HCT116 (cell line): ENCODE measurements around the gene MACC1. TPM values are rescaled to one million over a fixed set of nuclear protein-coding genes. Genes with fewer than 3 reads are reported as not detected.

ENCODE experiments used
- ATAC-seq: fragments of 200-7000 bp; cut with Tn5 transposase; 2 replicates; pipeline ENCODE4 v1.9.1; 2020; ENCODE audit warnings: mild to moderate bottlenecking, moderate library complexity
- BruUV-seq: library from RNA; stranded (reverse); fragments of 400-500 nt; replicated peaks from 2 replicates; lab custom pipeline; 2021; lab: Mats Ljungman, UMichigan
- CTCF ChIA-PET: fragments of 300-600 bp; sonication (Branson Sonifier 250); formaldehyde crosslinking; loops from one replicate; lab custom pipeline; 2021; ENCODE audit warnings: antibody characterized with exemption; lab: Charles Lee
- POLR2A ChIA-PET: fragments of 300-600, 350-600 bp; sonication (Branson Sonifier 250); formaldehyde crosslinking; loops from one replicate; lab custom pipeline; 2021; ENCODE audit warnings: antibody characterized with exemption; lab: Charles Lee
- RAD21 ChIA-PET, 2 experiments: fragments of 300-600 bp; sonication (Branson Sonifier 250); formaldehyde crosslinking; loops; one replicate each; lab custom pipeline; 2023; ENCODE audit warnings: low total read pairs in 2 of 2; ENCODE audit not compliant: uncharacterized antibody in 2 of 2, unreplicated experiment in 2 of 2, low non-redundant PET in 1 of 2; lab: Charles Lee
- DNase-seq: peaks from one replicate; pipeline ENCODE4 v3.0.0-alpha.2; 2010; ENCODE audit warnings: low read depth, low spot score
- H2AFZ ChIP-seq: fragments of 200-600 bp; shearing (Covaris generic), sonication (generic); 2 replicates; pipeline ENCODE4 v1.6.1; 2017; ENCODE audit warnings: low read depth, mixed run types, mixed read lengths, antibody characterized with exemption, low read length; ENCODE audit not compliant: poor library complexity, severe bottlenecking
- H3K27ac ChIP-seq: 2 replicates; pipeline ENCODE4 v1.5.1; 2012; ENCODE audit warnings: low read depth, low read length
- H3K27me3 ChIP-seq: fragments of 200-600 bp; sonication (generic); 2 replicates; pipeline ENCODE4 v1.6.1; 2016; ENCODE audit warnings: mixed run types, low read length, mixed read lengths; ENCODE audit not compliant: insufficient read depth
- H3K36me3 ChIP-seq, 2 experiments: fragments of 200-500 bp in 1 of 2; fragments of 200-600 bp in 1 of 2; sonication (Bioruptor generic) in 1 of 2; sonication (generic) in 1 of 2; 2 replicates each; pipeline versions ENCODE4 v1.5.1 to v1.6.1; 2014 to 2016; ENCODE audit warnings: low read length in 2 of 2, inconsistent platforms in 1 of 2, mixed read lengths in 1 of 2, mixed run types in 1 of 2; ENCODE audit not compliant: insufficient read depth in 2 of 2, control insufficient read depth in 1 of 2
- H3K4me1 ChIP-seq, 2 experiments: fragments of 200-600 bp in 1 of 2; sonication (generic) in 1 of 2; 2 replicates each; pipeline versions ENCODE4 v1.5.1 to v1.6.1; 2012 to 2017; ENCODE audit warnings: low read length in 2 of 2, inconsistent platforms in 1 of 2, mild to moderate bottlenecking in 1 of 2, mixed read lengths in 1 of 2, mixed run types in 1 of 2, moderate library complexity in 1 of 2; ENCODE audit not compliant: insufficient read depth in 2 of 2, control insufficient read depth in 1 of 2
- H3K4me2 ChIP-seq: fragments of 200-600 bp; sonication (generic); 2 replicates; pipeline ENCODE4 v1.6.1; 2017; ENCODE audit warnings: mixed run types, low read length, mixed read lengths
- H3K4me3 ChIP-seq, 2 experiments: fragments of 200-600 bp in 1 of 2; sonication (generic) in 1 of 2; replicated peaks in 1 of 2; 2 replicates each; pipeline ENCODE4 v1.5.1; 2011 to 2016; ENCODE audit warnings: low read length in 2 of 2, control low read depth in 1 of 2, low read depth in 1 of 2, mild to moderate bottlenecking in 1 of 2, mixed read lengths in 1 of 2, mixed run types in 1 of 2
- H3K79me2 ChIP-seq: fragments of 200-600 bp; sonication (generic); 2 replicates; pipeline ENCODE4 v1.6.1; 2017; ENCODE audit warnings: mild to moderate bottlenecking, mixed run types, low read length, moderate library complexity, mixed read lengths; ENCODE audit not compliant: insufficient read depth
- H3K9ac ChIP-seq: fragments of 200-600 bp; sonication (generic); 2 replicates; pipeline ENCODE4 v1.6.1; 2016; ENCODE audit warnings: low read length, mixed read lengths
- H3K9me2 ChIP-seq: fragments of 200-600 bp; sonication (generic), shearing (Covaris generic); 2 replicates; pipeline ENCODE4 v1.6.1; 2017; ENCODE audit warnings: mixed run types, mild to moderate bottlenecking, moderate library complexity; ENCODE audit not compliant: insufficient read depth
- H3K9me3 ChIP-seq, 2 experiments: fragments of 200-500 bp in 1 of 2; fragments of 200-600 bp in 1 of 2; sonication (Bioruptor generic) in 1 of 2; sonication (generic) in 1 of 2; 2 replicates each; pipeline ENCODE4 v1.6.1; 2014 to 2017; ENCODE audit warnings: low read length in 2 of 2, mixed read lengths in 2 of 2, inconsistent platforms in 1 of 2, low read depth in 1 of 2, mild to moderate bottlenecking in 1 of 2, mixed run types in 1 of 2, moderate library complexity in 1 of 2; ENCODE audit not compliant: control insufficient read depth in 1 of 2, insufficient read depth in 1 of 2
- H4K20me1 ChIP-seq: fragments of 200-600 bp; sonication (generic), shearing (Covaris generic); 2 replicates; pipeline ENCODE4 v1.6.1; 2017; ENCODE audit warnings: mixed run types, mild to moderate bottlenecking, moderate library complexity; ENCODE audit not compliant: insufficient read depth
- CEBPB ChIP-seq: IDR thresholded peaks from 2 replicates; pipeline ENCODE4 v1.6.1; 2012; ENCODE audit warnings: low read depth
- EGR1 ChIP-seq: IDR thresholded peaks from 2 replicates; pipeline ENCODE4 v1.6.1; 2012; ENCODE audit warnings: low read depth
- ELF1 ChIP-seq: IDR thresholded peaks from 2 replicates; pipeline ENCODE4 v1.6.1; 2012; ENCODE audit warnings: low read depth, borderline replicate concordance
- EZH2phosphoT487 ChIP-seq: fragments of 200-600 bp; IDR thresholded peaks from 2 replicates; pipeline ENCODE4 v1.6.1; 2018; ENCODE audit warnings: antibody characterized with exemption, borderline replicate concordance
- FOSL1 ChIP-seq: IDR thresholded peaks from 2 replicates; pipeline ENCODE4 v1.6.1; 2012; ENCODE audit warnings: low read depth
- JUND ChIP-seq: IDR thresholded peaks from 2 replicates; pipeline ENCODE4 v1.6.1; 2012
- POLR2A ChIP-seq: IDR thresholded peaks from 2 replicates; pipeline ENCODE4 v1.7.0; 2011; ENCODE audit warnings: borderline replicate concordance; ENCODE audit not compliant: insufficient read depth, insufficient read length; ENCODE audit errors: extremely low read depth
- RAD21 ChIP-seq: IDR thresholded peaks from 2 replicates; pipeline ENCODE4 v1.6.1; 2012; ENCODE audit warnings: low read depth, mild to moderate bottlenecking
- SIN3A ChIP-seq: IDR thresholded peaks from 2 replicates; pipeline ENCODE4 v1.6.1; 2012; ENCODE audit warnings: low read depth
- SRF ChIP-seq: IDR thresholded peaks from 2 replicates; pipeline ENCODE4 v1.6.1; 2012; ENCODE audit warnings: low read depth
- TCF7L2 ChIP-seq: IDR thresholded peaks from 2 replicates; pipeline ENCODE4 v1.7.0; 2011; ENCODE audit warnings: borderline replicate concordance, inconsistent platforms; ENCODE audit not compliant: insufficient read depth, insufficient read length; ENCODE audit errors: extremely low read depth
- intact Hi-C: fragments of 100-400 bp; cut with micrococcal nuclease; formaldehyde crosslinking; loops from 2 replicates; pipeline ENCODE4 v1.10.0; 2022
- total RNA-seq: library from RNA; stranded (reverse); gene quantifications from one replicate; pipeline ENCODE4 v1.2.1, GENCODE V29; 2021; ENCODE audit not compliant: unreplicated experiment
- TF ChIP-seq, protein P1 (sequence below): IDR thresholded peaks from 2 replicates; pipeline ENCODE4 v1.6.1; 2012
- TF ChIP-seq, protein P2 (sequence below): IDR thresholded peaks from 2 replicates; pipeline ENCODE4 v1.6.1; 2012; ENCODE audit warnings: low read depth
- TF ChIP-seq, protein P3 (sequence below), 3 experiments: fragments of 200-600 bp in 1 of 3; sonication (generic) in 1 of 3; IDR thresholded peaks in 2 of 3; conservative IDR thresholded peaks in 1 of 3; 2 replicates each; pipeline ENCODE4 v1.5.1; 2012 to 2017; ENCODE audit warnings: low read depth in 2 of 3, low read length in 2 of 3, antibody characterized with exemption in 1 of 3, borderline replicate concordance in 1 of 3, control low read depth in 1 of 3, mild to moderate bottlenecking in 1 of 3, mixed read lengths in 1 of 3, mixed run types in 1 of 3, moderate library complexity in 1 of 3; ENCODE audit not compliant: insufficient read depth in 1 of 3
- TF ChIP-seq, protein P4 (sequence below): IDR thresholded peaks from 2 replicates; pipeline ENCODE4 v1.6.1; 2011; ENCODE audit warnings: mild to moderate bottlenecking, low read length, moderate library complexity; ENCODE audit not compliant: insufficient replicate concordance; ENCODE audit errors: extremely low read depth

Gene MACC1
- total RNA-seq, 1 experiment from 2014 or later, result 9.8 TPM

DNA sequence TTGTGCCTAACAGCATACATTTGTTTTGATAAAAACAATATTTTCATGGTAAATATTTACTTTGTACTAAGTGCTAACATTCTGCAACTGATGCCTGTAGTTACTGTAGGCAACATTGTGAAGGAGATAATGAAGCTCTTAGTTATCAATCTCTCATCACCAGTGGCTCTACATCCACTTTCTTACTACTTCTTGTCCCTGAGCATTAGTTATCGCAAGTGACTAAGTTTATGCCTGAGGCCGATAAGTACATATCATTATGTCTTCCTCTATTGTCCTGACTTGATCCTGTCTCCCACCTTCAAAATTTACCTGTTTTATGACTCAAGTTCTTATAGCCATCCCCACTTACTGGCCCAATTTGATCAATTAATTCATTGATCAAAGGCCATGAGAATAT lies 63.6 kb downstream of the MACC1 start:
- no peak for TF ChIP-seq FOSL1
- TF ChIP-seq, protein P1, sequence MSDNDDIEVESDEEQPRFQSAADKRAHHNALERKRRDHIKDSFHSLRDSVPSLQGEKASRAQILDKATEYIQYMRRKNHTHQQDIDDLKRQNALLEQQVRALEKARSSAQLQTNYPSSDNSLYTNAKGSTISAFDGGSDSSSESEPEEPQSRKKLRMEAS, result no peak
- no peak for TF ChIP-seq POLR2A
- TF ChIP-seq CEBPB, result no peak
- TF ChIP-seq TCF7L2, result no peak
- TF ChIP-seq ELF1, result no peak
- TF ChIP-seq, protein P2, sequence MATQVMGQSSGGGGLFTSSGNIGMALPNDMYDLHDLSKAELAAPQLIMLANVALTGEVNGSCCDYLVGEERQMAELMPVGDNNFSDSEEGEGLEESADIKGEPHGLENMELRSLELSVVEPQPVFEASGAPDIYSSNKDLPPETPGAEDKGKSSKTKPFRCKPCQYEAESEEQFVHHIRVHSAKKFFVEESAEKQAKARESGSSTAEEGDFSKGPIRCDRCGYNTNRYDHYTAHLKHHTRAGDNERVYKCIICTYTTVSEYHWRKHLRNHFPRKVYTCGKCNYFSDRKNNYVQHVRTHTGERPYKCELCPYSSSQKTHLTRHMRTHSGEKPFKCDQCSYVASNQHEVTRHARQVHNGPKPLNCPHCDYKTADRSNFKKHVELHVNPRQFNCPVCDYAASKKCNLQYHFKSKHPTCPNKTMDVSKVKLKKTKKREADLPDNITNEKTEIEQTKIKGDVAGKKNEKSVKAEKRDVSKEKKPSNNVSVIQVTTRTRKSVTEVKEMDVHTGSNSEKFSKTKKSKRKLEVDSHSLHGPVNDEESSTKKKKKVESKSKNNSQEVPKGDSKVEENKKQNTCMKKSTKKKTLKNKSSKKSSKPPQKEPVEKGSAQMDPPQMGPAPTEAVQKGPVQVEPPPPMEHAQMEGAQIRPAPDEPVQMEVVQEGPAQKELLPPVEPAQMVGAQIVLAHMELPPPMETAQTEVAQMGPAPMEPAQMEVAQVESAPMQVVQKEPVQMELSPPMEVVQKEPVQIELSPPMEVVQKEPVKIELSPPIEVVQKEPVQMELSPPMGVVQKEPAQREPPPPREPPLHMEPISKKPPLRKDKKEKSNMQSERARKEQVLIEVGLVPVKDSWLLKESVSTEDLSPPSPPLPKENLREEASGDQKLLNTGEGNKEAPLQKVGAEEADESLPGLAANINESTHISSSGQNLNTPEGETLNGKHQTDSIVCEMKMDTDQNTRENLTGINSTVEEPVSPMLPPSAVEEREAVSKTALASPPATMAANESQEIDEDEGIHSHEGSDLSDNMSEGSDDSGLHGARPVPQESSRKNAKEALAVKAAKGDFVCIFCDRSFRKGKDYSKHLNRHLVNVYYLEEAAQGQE, result no peak
- TF ChIP-seq SRF, result no peak
- TF ChIP-seq, protein P3, sequence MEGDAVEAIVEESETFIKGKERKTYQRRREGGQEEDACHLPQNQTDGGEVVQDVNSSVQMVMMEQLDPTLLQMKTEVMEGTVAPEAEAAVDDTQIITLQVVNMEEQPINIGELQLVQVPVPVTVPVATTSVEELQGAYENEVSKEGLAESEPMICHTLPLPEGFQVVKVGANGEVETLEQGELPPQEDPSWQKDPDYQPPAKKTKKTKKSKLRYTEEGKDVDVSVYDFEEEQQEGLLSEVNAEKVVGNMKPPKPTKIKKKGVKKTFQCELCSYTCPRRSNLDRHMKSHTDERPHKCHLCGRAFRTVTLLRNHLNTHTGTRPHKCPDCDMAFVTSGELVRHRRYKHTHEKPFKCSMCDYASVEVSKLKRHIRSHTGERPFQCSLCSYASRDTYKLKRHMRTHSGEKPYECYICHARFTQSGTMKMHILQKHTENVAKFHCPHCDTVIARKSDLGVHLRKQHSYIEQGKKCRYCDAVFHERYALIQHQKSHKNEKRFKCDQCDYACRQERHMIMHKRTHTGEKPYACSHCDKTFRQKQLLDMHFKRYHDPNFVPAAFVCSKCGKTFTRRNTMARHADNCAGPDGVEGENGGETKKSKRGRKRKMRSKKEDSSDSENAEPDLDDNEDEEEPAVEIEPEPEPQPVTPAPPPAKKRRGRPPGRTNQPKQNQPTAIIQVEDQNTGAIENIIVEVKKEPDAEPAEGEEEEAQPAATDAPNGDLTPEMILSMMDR (IDR thresholded peaks at IDR 0.05 in 2 of 3, conservative IDR thresholded peaks at IDR 0.05 in 1 of 3; ENCODE audit: borderline replicate concordance in 1 of 3, insufficient read depth in 1 of 3, low read depth in 2 of 3, low read length in 2 of 3), result no peak
- no peak for TF ChIP-seq EGR1
- TF ChIP-seq EZH2phosphoT487, result no peak
- TF ChIP-seq SIN3A, result no peak
- no peak for TF ChIP-seq JUND
- TF ChIP-seq RAD21, result no peak
- TF ChIP-seq, protein P4, sequence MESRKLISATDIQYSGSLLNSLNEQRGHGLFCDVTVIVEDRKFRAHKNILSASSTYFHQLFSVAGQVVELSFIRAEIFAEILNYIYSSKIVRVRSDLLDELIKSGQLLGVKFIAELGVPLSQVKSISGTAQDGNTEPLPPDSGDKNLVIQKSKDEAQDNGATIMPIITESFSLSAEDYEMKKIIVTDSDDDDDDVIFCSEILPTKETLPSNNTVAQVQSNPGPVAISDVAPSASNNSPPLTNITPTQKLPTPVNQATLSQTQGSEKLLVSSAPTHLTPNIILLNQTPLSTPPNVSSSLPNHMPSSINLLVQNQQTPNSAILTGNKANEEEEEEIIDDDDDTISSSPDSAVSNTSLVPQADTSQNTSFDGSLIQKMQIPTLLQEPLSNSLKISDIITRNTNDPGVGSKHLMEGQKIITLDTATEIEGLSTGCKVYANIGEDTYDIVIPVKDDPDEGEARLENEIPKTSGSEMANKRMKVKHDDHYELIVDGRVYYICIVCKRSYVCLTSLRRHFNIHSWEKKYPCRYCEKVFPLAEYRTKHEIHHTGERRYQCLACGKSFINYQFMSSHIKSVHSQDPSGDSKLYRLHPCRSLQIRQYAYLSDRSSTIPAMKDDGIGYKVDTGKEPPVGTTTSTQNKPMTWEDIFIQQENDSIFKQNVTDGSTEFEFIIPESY, result no peak
- no peak overlapping the region for H2AFZ ChIP-seq
- POLR2A ChIA-PET, result no interaction called here
- H4K20me1 ChIP-seq, result no peaks in the 10 kb centered on the region
- ATAC-seq (no peak), DNase-seq (no peak)
- no peak overlapping the region for H3K4me2 ChIP-seq
- intact Hi-C loops, result no loop called here
- no peaks in the 10 kb centered on the region for H3K27me3 ChIP-seq
- no peak overlapping the region for H3K4me3 ChIP-seq
- RAD21 ChIA-PET, result no interaction called here
- H3K9ac ChIP-seq, result no peak overlapping the region
- H3K27ac ChIP-seq, result no peak overlapping the region
- no peaks in the 10 kb centered on the region for H3K79me2 ChIP-seq
- no peaks in the 10 kb centered on the region; the same call in 1 of the 2 replicates for H3K9me2 ChIP-seq
- H3K4me1 ChIP-seq, result no peaks in the 10 kb centered on the region
- H3K9me3 ChIP-seq, result no peaks in the 10 kb centered on the region
- CTCF ChIA-PET, result no interaction called here
- BruUV-seq, result no TSS peak
- no peaks in the 10 kb centered on the region for H3K36me3 ChIP-seq
